ENCODE results near the gene RUSF1. TPM values are rescaled to one million over a fixed set of nuclear protein-coding genes. Genes with fewer than 3 reads are reported as not detected.

Gene RUSF1
- total RNA-seq, 6 experiments from 2014 or later: 55.9 to 77.7 (median 63.6) TPM

DNA sequence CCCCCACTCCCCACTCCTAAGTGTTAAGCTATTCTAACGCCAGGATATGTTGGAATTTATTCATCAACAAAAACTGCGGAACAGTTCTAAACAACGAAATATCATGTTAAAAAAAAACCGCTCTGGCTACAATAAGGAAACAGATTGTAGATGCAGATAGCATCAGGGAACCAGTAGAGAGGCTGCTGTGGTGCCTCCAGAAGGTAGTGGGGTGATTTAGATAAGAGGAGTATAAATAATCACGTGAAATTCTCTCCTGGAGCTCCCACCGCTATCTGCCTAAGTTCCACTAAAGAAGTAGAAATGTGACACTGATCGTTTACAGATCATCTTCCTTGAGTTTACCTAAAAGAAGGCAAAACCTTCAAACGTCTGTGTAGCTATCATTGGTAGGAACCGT is 27.5 kb upstream of the RUSF1 start:
- Mint-ChIP-seq H3K4me1 (ENCODE audit: low read depth) (no peaks in the 10 kb centered on the region), H3K36me3 (ENCODE audit: low read depth) (no peaks in the 10 kb centered on the region), H3K9me3 (peaks cover 12% of the 10 kb centered on the region), H3K27ac (no peak overlapping the region), H3K4me3 (no peak overlapping the region), H3K27me3 (ENCODE audit: insufficient read depth) (peaks cover 15% of the 10 kb centered on the region)
- TF ChIP-seq CTCF (IDR thresholded peaks at IDR 0.05): no peak
- DNase-seq: no peak

DNA sequence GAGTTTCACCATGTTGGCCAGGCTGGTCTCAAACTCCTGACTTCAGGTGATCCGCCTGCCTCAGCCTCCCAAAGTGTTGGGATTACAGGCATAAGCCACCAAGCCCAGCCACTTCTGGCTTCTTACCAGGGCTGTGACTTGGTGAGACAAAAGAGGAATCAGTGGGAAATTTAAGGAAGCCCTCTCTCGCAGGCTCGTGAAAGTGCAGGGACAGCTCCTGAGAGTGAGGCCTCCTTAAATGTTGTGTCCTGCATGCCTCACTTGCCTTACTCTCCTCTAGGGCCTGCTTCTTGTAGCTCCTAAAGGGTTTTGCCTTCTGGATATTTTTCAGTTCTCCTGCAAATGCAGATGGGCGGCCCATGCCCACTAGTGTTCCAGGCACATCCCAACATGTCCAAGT is 24.7 kb upstream of the RUSF1 start:
- Mint-ChIP-seq H3K9me3 (no peaks in the 10 kb centered on the region), H3K4me1 (ENCODE audit: low read depth) (peaks cover 6% of the 10 kb centered on the region), H3K27me3 (ENCODE audit: insufficient read depth) (peaks cover 28% of the 10 kb centered on the region), H3K36me3 (ENCODE audit: low read depth) (no peaks in the 10 kb centered on the region), H3K27ac (no peak overlapping the region), H3K4me3 (no peak overlapping the region)
- no peak for TF ChIP-seq CTCF (IDR thresholded peaks at IDR 0.05)
- no peak for DNase-seq

- Mint-ChIP-seq H3K9me3 (no peaks in the 10 kb centered on the region), H3K4me1 (ENCODE audit: low read depth) (peaks cover 6% of the 10 kb centered on the region), H3K4me3 (no peak overlapping the region), H3K27ac (no peak overlapping the region), H3K36me3 (ENCODE audit: low read depth) (no peaks in the 10 kb centered on the region), H3K27me3 (ENCODE audit: insufficient read depth) (peaks cover 29% of the 10 kb centered on the region)
- no peak for DNase-seq
- no peak for TF ChIP-seq CTCF (IDR thresholded peaks at IDR 0.05)
Observed at GRCh38 chr16:31532120-31532519, 23.9 kb upstream of the RUSF1 start.

- peaks cover 26% of the 10 kb centered on the region for H3K27me3 Mint-ChIP-seq (ENCODE audit: insufficient read depth)
- H3K27ac Mint-ChIP-seq: no peak overlapping the region
- H3K36me3 Mint-ChIP-seq (ENCODE audit: low read depth): no peaks in the 10 kb centered on the region
- H3K4me1 Mint-ChIP-seq (ENCODE audit: low read depth): peaks cover 6% of the 10 kb centered on the region
- no peak for TF ChIP-seq CTCF (IDR thresholded peaks at IDR 0.05)
- no peak for DNase-seq
- no peaks in the 10 kb centered on the region for H3K9me3 Mint-ChIP-seq
- H3K4me3 Mint-ChIP-seq: no peak overlapping the region
Observed at GRCh38 chr16:31531096-31531495, 22.9 kb upstream of the RUSF1 start.

GRCh38 chr16:31530405-31530804 is 22.2 kb upstream of the RUSF1 start:
- no peak for DNase-seq
- H3K27me3 Mint-ChIP-seq (ENCODE audit: insufficient read depth): peaks cover 28% of the 10 kb centered on the region
- peaks cover 6% of the 10 kb centered on the region for H3K4me1 Mint-ChIP-seq (ENCODE audit: low read depth)
- no peak overlapping the region for H3K27ac Mint-ChIP-seq
- no peak for TF ChIP-seq CTCF (IDR thresholded peaks at IDR 0.05)
- H3K9me3 Mint-ChIP-seq: no peaks in the 10 kb centered on the region
- no peaks in the 10 kb centered on the region for H3K36me3 Mint-ChIP-seq (ENCODE audit: low read depth)
- no peak overlapping the region for H3K4me3 Mint-ChIP-seq

- no peak overlapping the region for H3K4me3 Mint-ChIP-seq
- H3K27me3 Mint-ChIP-seq (ENCODE audit: insufficient read depth): peaks cover 30% of the 10 kb centered on the region
- TF ChIP-seq CTCF (IDR thresholded peaks at IDR 0.05): no peak
- H3K9me3 Mint-ChIP-seq: no peaks in the 10 kb centered on the region
- no peak for DNase-seq
- H3K27ac Mint-ChIP-seq: no peak overlapping the region
- peaks cover 6% of the 10 kb centered on the region for H3K4me1 Mint-ChIP-seq (ENCODE audit: low read depth)
- no peaks in the 10 kb centered on the region for H3K36me3 Mint-ChIP-seq (ENCODE audit: low read depth)
Observed at GRCh38 chr16:31529937-31530312, 21.7 kb upstream of the RUSF1 start.

Data from HFFc6 (cell line).